NCI-H2029 treated with DMSO at 0.1 percent for 48 hours (cell line): ENCODE data around the gene GAL.
"Not testable (repeated sequence)": the region's sequence is repeated elsewhere in the genome, so short reads cannot be mapped to it uniquely, and the experiment has no call there.

Experiments used
- DNase-seq: peaks from one replicate; lab custom pipeline; 2025; lab: John Stamatoyannopoulos, UW

The GAL gene

GRCh38 chr11:68684385-68685356 is at the start of gene GAL:
Gene GAL, plus strand, starts transcription at chr11:68684544. Its CDS starts 380 bp downstream, at chr11:68684924.
- DNase-seq: no peak

GRCh38 chr11:68634606-68635005 is 49.7 kb upstream of the GAL start:
- not testable (repeated sequence) for DNase-seq

GRCh38 chr11:68635172-68635571 is 49.2 kb upstream of the GAL start:
- not testable (repeated sequence) for DNase-seq

- not testable (repeated sequence) for DNase-seq
Observed at GRCh38 chr11:68635883-68636282, 48.5 kb upstream of the GAL start.

GRCh38 chr11:68639322-68639721 is 45.0 kb upstream of the GAL start:
- not testable (repeated sequence) for DNase-seq

GRCh38 chr11:68641880-68642279 is 42.5 kb upstream of the GAL start:
- no peak for DNase-seq

- DNase-seq: no peak
Observed at GRCh38 chr11:68643585-68643984, 40.8 kb upstream of the GAL start.

GRCh38 chr11:68646832-68647231 is 37.5 kb upstream of the GAL start:
- DNase-seq: no peak

- DNase-seq: no peak
Observed at GRCh38 chr11:68649851-68650555, 34.3 kb upstream of the GAL start.

- DNase-seq: no peak
Observed at GRCh38 chr11:68650801-68651200, 33.5 kb upstream of the GAL start.

- no peak for DNase-seq
Observed at GRCh38 chr11:68651208-68651984, 32.9 kb upstream of the GAL start.

- DNase-seq: no peak
Observed at GRCh38 chr11:68651985-68652682, 32.2 kb upstream of the GAL start.

- DNase-seq: no peak
Observed at GRCh38 chr11:68652683-68653156, 31.6 kb upstream of the GAL start.

GRCh38 chr11:68653486-68654430 is 30.6 kb upstream of the GAL start:
- no peak for DNase-seq

- DNase-seq: no peak
Observed at GRCh38 chr11:68654978-68655377, 29.4 kb upstream of the GAL start.

- DNase-seq: no peak
Observed at GRCh38 chr11:68655406-68655805, 28.9 kb upstream of the GAL start.

- DNase-seq: no peak
Observed at GRCh38 chr11:68655806-68656205, 28.5 kb upstream of the GAL start.

GRCh38 chr11:68657021-68657780 is 27.1 kb upstream of the GAL start:
- DNase-seq: no peak

GRCh38 chr11:68658097-68658496 is 26.2 kb upstream of the GAL start:
- DNase-seq: no peak

GRCh38 chr11:68658661-68659060 is 25.7 kb upstream of the GAL start:
- no peak for DNase-seq
